Vagina (tissue), 2 donors: ENCODE data around the gene CTNND2. TPM values are rescaled to one million over a fixed set of nuclear protein-coding genes. Genes with fewer than 3 reads are reported as not detected.

ENCODE experiments used
- DNase-seq, 2 donors: peaks; one replicate each; pipeline ENCODE4 v3.0.0-alpha.2; 2017; ENCODE audit errors: extremely low spot score in 2 of 2
- H3K27ac ChIP-seq: fragments of 200-600 bp; sonication (generic); one replicate; pipeline ENCODE4 v1.5.1; 2019
- H3K27me3 ChIP-seq: fragments of 200-600 bp; sonication (generic); one replicate; pipeline ENCODE4 v1.5.1; 2019
- H3K36me3 ChIP-seq, 2 donors: fragments of 200-600 bp; sonication (generic); one replicate each; pipeline ENCODE4 v1.5.1; 2017 to 2019
- H3K4me1 ChIP-seq: fragments of 200-600 bp; sonication (generic); one replicate; pipeline ENCODE4 v1.5.1; 2019
- H3K4me3 ChIP-seq, 2 donors: fragments of 200-600 bp; sonication (generic); 1 replicate in 1 of 2; 2 replicates in 1 of 2; pipeline ENCODE4 v1.5.1; 2016 to 2019
- H3K9me3 ChIP-seq: fragments of 200-600 bp; sonication (generic); one replicate; pipeline ENCODE4 v1.5.1; 2019
- POLR2A ChIP-seq, 2 donors: fragments of 450-650 bp; IDR thresholded peaks; one replicate each; pipeline ENCODE4 v1.6.1; 2017; ENCODE audit warnings: antibody characterized with exemption in 2 of 2, mild to moderate bottlenecking in 2 of 2, moderate library complexity in 2 of 2
- POLR2AphosphoS5 ChIP-seq, 2 donors: sonication (generic); formaldehyde crosslinking; IDR thresholded peaks; one replicate each; pipeline ENCODE4 v1.9.0; 2017; ENCODE audit warnings: antibody characterized with exemption in 2 of 2, mild to moderate bottlenecking in 2 of 2, low read depth in 1 of 2; ENCODE audit not compliant: insufficient read depth in 1 of 2
- intact Hi-C: fragments of 100-400 bp; cut with DNase I; formaldehyde crosslinking; loops from one replicate; pipeline ENCODE4 v1.15.1; 2023
- total RNA-seq: library from RNA; depleted of rRNA; stranded (reverse); fragments of >200 nt; gene quantifications from one replicate; pipeline ENCODE4 v1.2.3, GENCODE V29; 2016
- TF ChIP-seq, protein P1 (sequence below), 3 experiments: fragments of 450-650 bp in 2 of 3; fragments of 200-600 bp in 1 of 3; sonication (generic) in 1 of 3; IDR thresholded peaks; one replicate each; pipeline ENCODE4 v1.5.1; 2017 to 2019; ENCODE audit warnings: antibody characterized with exemption in 3 of 3, mild to moderate bottlenecking in 2 of 3, moderate library complexity in 2 of 3

CTNND2 gene
- total RNA-seq, 1 donor from 2014 or later, result 1.7 TPM

DNA sequence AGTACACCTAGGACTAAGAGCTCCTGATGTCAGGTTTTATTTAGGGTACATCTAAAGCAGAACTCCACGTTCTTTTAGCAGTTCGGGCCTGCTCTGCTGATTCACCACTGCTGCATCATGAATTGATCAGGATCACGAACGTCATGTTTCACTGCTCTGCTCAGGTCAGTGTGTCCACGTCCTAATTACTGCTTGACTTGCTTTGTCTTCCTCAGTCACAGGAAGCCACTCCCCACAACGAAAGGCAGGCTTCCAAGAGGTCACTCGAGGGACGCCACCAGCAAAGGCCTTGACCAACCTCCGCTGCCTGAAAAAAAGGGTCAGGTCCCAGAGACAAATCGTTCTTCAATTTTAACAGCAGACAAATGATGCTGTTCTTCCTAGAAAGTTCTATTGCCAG is 40.3 kb downstream of the CTNND2 start:
- Histone ChIP-seq H3K27ac (no peak overlapping the region), H3K27me3 (no peaks in the 10 kb centered on the region), H3K36me3 (no peaks in the 10 kb centered on the region), H3K4me3 (no peak overlapping the region), H3K4me1 (no peaks in the 10 kb centered on the region), H3K9me3 (no peaks in the 10 kb centered on the region)
- DNase-seq, result no peak
- TF ChIP-seq POLR2AphosphoS5 (IDR thresholded peaks at IDR 0.05; ENCODE audit: insufficient read depth in 1 of 2, low read depth in 1 of 2) (no peak), POLR2A (IDR thresholded peaks at IDR 0.05) (no peak)
- TF ChIP-seq, protein P1, sequence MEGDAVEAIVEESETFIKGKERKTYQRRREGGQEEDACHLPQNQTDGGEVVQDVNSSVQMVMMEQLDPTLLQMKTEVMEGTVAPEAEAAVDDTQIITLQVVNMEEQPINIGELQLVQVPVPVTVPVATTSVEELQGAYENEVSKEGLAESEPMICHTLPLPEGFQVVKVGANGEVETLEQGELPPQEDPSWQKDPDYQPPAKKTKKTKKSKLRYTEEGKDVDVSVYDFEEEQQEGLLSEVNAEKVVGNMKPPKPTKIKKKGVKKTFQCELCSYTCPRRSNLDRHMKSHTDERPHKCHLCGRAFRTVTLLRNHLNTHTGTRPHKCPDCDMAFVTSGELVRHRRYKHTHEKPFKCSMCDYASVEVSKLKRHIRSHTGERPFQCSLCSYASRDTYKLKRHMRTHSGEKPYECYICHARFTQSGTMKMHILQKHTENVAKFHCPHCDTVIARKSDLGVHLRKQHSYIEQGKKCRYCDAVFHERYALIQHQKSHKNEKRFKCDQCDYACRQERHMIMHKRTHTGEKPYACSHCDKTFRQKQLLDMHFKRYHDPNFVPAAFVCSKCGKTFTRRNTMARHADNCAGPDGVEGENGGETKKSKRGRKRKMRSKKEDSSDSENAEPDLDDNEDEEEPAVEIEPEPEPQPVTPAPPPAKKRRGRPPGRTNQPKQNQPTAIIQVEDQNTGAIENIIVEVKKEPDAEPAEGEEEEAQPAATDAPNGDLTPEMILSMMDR (IDR thresholded peaks at IDR 0.05), result no peak
- intact Hi-C loops, result no loop called here

DNA sequence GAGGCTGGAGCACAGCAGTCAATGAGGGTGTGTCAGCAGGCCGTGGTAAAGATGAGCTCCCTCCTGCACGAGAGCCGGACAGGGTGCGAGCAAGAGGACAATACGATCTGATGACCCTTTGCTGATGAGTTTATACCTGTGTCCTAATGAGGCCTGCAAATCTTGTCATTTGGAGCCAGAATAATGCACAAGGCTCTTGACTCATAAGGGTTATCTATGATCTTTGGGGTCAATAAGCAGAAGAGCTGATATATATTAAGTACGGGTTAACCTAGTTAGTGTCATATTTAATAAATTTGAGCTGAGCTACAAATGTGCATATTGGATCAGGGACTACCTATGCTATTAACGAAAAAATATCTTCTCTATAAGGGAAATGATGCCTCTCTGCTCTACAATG is 46.9 kb downstream of the CTNND2 start:
- H3K27ac ChIP-seq, result no peak overlapping the region
- H3K4me1 ChIP-seq, result no peaks in the 10 kb centered on the region
- H3K9me3 ChIP-seq, result no peaks in the 10 kb centered on the region
- no peak for DNase-seq
- H3K27me3 ChIP-seq, result no peaks in the 10 kb centered on the region
- intact Hi-C loops, result no loop called here
- no peak overlapping the region for H3K4me3 ChIP-seq
- TF ChIP-seq, protein P1 (IDR thresholded peaks at IDR 0.05), result no peak
- TF ChIP-seq POLR2AphosphoS5 (IDR thresholded peaks at IDR 0.05; ENCODE audit: insufficient read depth in 1 of 2, low read depth in 1 of 2) (no peak), POLR2A (IDR thresholded peaks at IDR 0.05) (no peak)
- no peaks in the 10 kb centered on the region for H3K36me3 ChIP-seq

DNA sequence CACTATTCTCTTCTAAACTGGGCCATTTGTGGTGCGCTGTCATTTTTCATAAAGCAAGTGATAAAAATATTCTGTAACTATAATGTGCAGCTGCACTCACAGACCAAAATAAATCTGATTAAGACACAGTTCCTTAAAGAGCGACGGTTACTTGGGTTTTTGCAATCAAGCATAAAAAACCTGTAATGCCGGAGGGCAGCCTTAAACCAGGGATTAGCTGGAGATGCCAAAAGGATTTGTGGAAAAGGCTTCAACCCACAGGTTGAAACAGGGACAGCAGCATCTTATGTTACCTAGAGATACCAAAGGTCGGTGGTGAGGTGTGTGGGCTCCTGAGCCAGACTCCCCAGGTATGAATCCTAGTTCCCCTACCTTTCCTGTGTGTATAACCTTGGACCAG is 49.3 kb downstream of the CTNND2 start:
- no peak overlapping the region for H3K4me3 ChIP-seq
- DNase-seq, result no peak
- H3K27ac ChIP-seq, result no peak overlapping the region
- H3K27me3 ChIP-seq, result no peaks in the 10 kb centered on the region
- intact Hi-C loops, result no loop called here
- no peaks in the 10 kb centered on the region for H3K36me3 ChIP-seq
- TF ChIP-seq, protein P1 (IDR thresholded peaks at IDR 0.05), result no peak
- TF ChIP-seq POLR2AphosphoS5 (IDR thresholded peaks at IDR 0.05; ENCODE audit: insufficient read depth in 1 of 2, low read depth in 1 of 2) (no peak), POLR2A (IDR thresholded peaks at IDR 0.05) (no peak)
- no peaks in the 10 kb centered on the region for H3K4me1 ChIP-seq
- no peaks in the 10 kb centered on the region for H3K9me3 ChIP-seq

DNA sequence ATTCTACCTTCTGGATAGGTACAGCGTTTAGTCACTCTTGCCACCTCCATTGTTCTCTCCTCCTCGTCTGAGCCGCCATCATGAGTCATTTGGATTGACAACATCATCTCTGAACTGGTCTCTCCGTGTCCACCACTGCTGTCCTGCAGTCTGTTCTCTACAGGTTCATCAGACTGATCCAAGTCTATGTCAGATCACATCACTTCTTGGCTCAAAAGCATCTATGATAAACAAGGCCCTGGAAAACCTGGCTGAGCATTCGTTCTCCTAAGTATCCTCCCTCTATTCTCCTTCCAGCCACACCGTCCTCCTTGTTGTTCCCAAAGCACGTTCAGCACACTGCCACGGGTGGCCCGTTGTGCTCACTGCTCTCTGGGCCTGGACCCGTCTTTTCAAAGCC is 50.5 kb downstream of the CTNND2 start:
- H3K27ac ChIP-seq, result no peak overlapping the region
- no peaks in the 10 kb centered on the region for H3K27me3 ChIP-seq
- TF ChIP-seq, protein P1 (IDR thresholded peaks at IDR 0.05), result no peak
- TF ChIP-seq POLR2AphosphoS5 (IDR thresholded peaks at IDR 0.05; ENCODE audit: insufficient read depth in 1 of 2, low read depth in 1 of 2), result no peak
- TF ChIP-seq POLR2A (IDR thresholded peaks at IDR 0.05), result no peak

DNA sequence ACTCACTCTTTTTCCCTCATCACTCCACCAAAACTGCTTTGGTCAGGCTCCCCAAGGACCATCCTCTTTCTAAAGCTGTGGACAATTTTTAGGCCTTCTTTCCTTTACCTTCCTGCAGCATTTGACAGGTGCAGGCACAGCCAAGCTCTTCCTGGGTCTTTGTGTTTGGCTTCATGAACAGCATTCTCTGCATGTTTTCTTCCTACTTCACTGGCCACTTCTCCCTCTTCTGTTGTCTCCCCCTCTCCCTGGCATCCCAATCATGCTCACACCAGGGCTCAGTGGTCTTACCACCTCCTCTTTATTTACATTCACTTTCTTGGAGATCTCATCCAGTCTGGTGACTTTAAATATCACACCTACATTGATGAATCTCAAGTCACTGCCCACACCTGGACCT is 51.1 kb downstream of the CTNND2 start:
- Histone ChIP-seq H3K4me3 (no peak overlapping the region), H3K27me3 (no peaks in the 10 kb centered on the region), H3K27ac (no peak overlapping the region), H3K4me1 (no peaks in the 10 kb centered on the region), H3K9me3 (no peaks in the 10 kb centered on the region), H3K36me3 (no peaks in the 10 kb centered on the region)
- intact Hi-C loops, result no loop called here
- no peak for TF ChIP-seq POLR2AphosphoS5 (IDR thresholded peaks at IDR 0.05; ENCODE audit: insufficient read depth in 1 of 2, low read depth in 1 of 2)
- no peak for TF ChIP-seq POLR2A (IDR thresholded peaks at IDR 0.05)
- TF ChIP-seq, protein P1 (IDR thresholded peaks at IDR 0.05), result no peak
- no peak for DNase-seq

More for the DNA sequence above, 50.5 kb downstream of the CTNND2 start:
- no peak for DNase-seq
- H3K4me3 ChIP-seq, result no peak overlapping the region
- no peaks in the 10 kb centered on the region for H3K9me3 ChIP-seq
- no peaks in the 10 kb centered on the region for H3K36me3 ChIP-seq
- no peaks in the 10 kb centered on the region for H3K4me1 ChIP-seq
- intact Hi-C loops, result no loop called here
